Measurements from ENCODE around the gene SLC7A8.
"Not testable (repeated sequence)": the region's sequence is repeated elsewhere in the genome, so short reads cannot be mapped to it uniquely, and the experiment has no call there.

SLC7A8 gene

GRCh38 chr14:23183479-23183878 is at the start of gene SLC7A8:
TSS of gene SLC7A8 (minus strand) at chr14:23183660. CDS start at chr14:23182914, 746 bp downstream.
- FAIRE-seq, result no peak

DNA sequence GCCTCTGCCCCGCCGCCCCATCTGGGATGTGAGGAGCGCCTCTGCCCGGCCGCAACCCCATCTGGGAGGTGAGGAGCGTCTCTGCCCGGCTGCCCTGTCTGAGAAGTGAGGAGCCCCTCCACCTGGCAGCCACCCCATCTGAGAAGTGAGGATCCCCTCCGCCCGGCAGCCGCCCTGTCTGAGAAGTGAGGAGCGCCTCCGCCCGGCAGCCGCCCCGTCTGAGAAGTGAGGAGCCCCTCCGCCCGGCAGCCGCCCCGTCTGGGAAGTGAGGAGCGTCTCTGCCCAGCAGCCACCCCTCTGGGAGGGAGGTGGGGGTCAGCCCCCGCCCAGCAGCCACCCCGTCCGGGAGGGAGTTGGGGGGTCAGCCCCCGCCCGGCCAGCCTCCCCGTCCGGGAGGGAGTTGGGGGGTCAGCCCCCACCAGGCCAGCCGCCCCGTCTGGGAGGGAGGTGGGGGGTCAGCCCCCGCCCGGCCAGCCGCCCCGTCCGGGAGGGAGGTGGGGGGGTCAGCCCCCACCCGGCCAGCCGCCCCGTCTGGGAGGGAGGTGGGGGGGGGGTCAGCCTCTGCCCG is 48.9 kb upstream of the SLC7A8 start:
- not testable (repeated sequence) for FAIRE-seq

DNA sequence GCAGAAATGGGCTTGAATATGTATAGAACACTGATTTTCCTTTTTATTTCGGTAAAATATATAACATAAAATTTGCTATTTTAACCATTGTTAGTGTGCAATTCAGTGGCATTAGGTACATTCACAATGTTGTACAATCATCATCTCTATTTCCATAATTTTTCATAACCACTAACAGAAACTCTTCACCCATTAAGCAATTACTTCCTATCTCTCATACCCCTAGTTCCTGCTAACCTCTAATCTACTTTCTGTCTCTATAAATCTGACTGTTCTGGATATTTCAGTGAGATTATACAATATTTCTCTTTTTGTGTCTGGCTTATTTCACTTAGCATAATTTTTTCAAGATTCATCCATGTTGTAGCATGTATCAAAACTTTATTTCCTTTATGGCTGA is 45.4 kb upstream of the SLC7A8 start:
- FAIRE-seq, result no peak

DNA sequence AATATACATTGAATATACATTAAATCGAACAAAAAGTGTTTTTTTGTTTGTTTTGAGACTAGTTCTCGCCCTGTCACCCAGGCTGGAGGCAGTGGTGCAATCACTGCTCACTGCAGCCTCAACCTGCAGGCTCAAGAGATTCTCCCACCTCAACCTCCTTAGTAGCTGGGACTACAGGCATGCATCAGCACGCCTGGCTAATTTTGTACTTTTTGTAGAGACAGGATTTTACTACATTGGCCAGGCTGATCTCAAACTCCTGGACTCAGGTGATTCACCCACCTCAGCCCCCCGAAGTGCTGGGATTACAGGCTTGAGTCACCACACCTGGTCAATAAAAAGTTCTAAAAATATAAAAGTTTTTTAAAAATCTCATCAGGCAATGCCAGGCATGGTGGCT is 44.1 kb upstream of the SLC7A8 start:
- no peak for FAIRE-seq

DNA sequence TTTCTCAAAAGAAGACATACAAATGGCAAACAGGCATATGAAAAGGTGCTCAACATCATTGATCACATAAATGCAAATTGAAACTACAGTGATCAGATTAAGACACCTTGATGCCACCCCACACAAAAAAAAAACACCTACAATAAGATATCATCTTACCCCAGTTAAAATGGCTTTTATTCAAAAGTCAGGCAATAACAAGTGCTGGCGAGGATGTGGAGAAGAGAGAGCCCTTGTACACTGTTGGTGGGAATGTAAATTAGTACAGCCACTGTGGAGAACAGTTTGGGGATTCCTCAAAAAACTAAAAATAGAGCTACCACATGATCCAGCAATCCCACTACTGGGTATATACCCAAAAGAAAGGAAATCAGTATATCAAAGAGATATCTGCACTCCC is 41.5 kb upstream of the SLC7A8 start:
- FAIRE-seq, result not testable (repeated sequence)

- no peak for FAIRE-seq
Measured at GRCh38 chr14:23219075-23219474, 35.6 kb upstream of the SLC7A8 start.

DNA sequence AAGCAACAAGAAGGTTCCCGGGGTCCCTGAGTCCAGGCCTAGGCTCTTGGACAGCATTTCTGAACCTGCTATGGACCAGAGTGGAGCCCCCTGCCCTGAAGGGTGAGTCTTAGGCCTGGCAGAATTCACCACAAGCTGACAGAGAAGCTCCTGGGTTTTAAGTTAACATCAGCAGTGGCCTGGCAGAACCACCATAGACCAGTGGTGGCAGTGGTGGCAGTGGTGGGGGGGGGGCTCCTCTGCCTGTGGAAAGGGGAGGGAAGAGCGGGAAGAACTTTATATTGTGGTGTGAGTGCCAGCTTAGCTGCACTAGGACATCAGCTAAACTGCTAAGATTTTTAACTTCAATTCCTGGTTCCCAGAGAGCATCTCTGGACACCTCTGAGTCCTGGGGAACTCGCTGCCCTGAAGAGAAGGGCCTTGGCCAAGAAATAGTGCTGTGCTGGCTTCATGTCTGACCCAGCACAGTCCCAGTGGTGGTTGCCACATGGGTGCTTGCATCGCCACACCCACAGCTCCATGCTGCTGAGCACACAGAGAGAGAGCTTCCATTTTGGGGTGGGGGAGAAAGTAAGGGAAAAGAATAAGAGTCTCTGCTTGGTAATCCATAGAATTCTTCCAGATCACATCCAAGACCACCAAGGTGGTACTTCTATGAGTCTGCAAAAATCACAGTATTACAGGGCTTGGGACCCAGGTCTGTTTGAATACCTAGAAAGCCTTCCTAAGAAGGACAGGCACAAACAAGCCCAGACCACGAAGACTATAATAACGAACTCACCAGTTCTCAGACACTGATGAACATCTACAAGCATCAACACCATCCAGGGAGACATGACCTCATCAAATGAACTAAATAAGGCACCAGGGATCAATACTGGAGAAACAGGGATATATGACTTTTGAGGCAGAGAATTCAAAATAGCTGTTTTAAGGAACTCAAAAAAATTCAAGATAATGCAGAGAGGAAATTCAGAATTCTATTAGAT is 33.9 kb upstream of the SLC7A8 start:
- no peak for FAIRE-seq

- no peak for FAIRE-seq
Measured at GRCh38 chr14:23215421-23215820, 32.0 kb upstream of the SLC7A8 start.

DNA sequence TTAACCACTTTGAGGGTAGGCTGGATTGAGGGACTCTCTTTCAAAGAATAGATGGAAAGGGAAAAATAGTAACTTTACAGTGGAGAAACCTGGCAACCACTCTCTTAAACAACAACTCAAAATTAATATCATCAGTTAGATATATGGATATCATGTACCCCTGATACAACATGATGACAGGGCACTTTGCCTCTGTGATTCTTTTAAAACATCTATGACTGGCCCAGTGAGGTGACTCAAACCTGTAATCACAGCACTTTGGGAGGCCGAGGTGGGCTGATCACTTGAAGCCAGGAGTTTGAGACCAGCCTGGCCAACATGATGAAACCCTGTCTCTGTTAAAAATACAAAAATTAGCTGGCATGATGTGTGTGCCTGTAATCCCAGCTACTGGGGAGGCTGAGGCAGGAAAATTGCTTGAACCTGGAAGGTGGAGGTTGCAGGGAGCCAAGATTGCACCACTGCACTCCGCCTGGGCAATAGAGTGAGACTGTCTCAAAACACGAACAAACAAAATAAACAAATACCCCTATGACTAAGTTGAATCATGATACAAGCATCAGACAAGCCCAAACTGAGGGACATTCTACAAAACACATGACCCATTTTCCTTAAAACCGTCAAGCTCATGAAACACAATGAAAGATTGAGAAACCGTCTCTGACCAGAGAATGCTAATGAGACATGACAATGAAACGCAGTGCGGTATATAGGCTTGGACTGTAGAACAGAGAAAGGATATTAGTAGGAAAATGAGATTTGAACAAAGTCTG is 26.4 kb upstream of the SLC7A8 start:
- FAIRE-seq, result no peak

- no peak for FAIRE-seq
Measured at GRCh38 chr14:23208324-23208723, 24.9 kb upstream of the SLC7A8 start.

DNA sequence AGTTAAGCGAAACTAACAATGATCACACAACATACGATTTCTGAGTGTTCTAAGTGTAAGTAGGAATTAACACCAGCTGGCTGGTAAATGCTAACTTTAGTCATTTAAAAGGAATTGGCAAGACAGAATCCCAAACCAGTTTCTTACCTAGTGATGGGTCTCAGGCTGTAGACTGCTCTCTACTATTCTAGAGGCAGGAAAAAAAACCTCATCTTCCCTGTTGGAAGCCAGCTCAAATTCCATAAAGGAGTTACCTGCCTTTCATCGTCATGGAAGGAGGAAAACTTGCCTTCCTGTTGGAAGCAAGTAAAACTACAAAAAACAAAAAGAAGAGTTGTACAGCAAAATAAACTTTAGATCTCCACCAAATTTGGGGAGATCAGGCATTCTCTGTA is 23.7 kb upstream of the SLC7A8 start:
- FAIRE-seq, result no peak

GRCh38 chr14:23206422-23207145 is 23.1 kb upstream of the SLC7A8 start:
- FAIRE-seq, result no peak

- FAIRE-seq, result no peak
Measured at GRCh38 chr14:23202001-23202400, 18.5 kb upstream of the SLC7A8 start.

DNA sequence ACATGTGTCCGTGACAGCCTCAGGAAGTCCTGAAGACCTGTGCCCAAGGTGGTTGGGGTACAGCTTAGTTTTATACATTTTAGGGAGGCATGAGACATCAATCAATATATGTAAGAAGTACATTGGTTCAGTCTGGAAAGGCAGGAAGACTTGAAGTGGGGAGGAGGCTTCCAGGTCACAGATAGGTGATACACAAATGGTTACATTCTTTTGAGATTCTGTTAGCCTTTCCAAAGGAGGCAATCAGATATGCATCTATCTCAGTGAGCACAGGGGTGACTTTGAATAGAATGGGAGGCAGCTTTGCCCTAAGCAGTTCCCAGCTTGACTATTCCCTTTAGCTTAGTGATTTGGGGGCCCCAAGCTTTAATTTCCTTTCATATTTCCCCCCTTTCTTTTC is 15.7 kb upstream of the SLC7A8 start:
- not testable (repeated sequence) for FAIRE-seq

- FAIRE-seq, result not testable (repeated sequence)
Measured at GRCh38 chr14:23196487-23196886, 13.0 kb upstream of the SLC7A8 start.

DNA sequence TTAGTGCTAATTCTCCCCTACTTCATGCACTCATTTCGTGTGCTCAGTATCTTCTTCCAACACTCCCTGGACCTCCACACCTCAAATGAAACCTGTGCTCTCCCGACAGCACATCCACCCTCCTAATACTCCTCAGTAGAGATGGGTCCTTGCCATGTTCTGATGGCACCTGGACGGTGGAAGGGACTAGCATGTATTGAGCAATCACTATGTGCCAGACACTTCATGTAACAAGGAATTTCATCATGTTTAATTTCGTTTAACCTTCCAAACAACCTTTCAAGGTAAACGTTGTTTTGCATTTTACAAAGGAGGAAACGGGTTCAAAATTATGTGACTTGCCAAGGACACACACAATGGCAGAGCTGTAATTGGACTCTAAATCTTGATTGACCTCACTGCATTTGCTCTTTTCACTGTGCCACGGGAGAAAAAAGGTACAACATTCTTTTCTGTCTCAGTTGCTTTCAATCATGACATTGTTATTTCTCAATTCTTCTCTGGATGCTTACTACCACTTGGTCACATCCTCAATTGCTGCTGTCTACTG is 12.2 kb upstream of the SLC7A8 start:
- no peak for FAIRE-seq

- no peak for FAIRE-seq
Measured at GRCh38 chr14:23193432-23193831, 10.0 kb upstream of the SLC7A8 start.

GRCh38 chr14:23187925-23188324 is 4.5 kb upstream of the SLC7A8 start:
- FAIRE-seq, result no peak

GRCh38 chr14:23186913-23187654 is 3.6 kb upstream of the SLC7A8 start:
- no peak for FAIRE-seq

- no peak for FAIRE-seq
Measured at GRCh38 chr14:23185063-23185462, 1.6 kb upstream of the SLC7A8 start.

- FAIRE-seq, result no peak
Measured at GRCh38 chr14:23183158-23183470, 346 bp downstream of the SLC7A8 start.
